Fibroblast of mammary gland (primary cell): ENCODE measurements around the gene NKPD1.
A peak's percentile ranks its signal among the peaks of the same experiment; 100 is the strongest.

ENCODE experiments used
- DNase-seq: peaks from one replicate; pipeline ENCODE4 v3.0.0-alpha.2; 2010; ENCODE audit warnings: low read depth
- H3K4me3 ChIP-seq: 2 replicates; pipeline ENCODE4 v1.5.1; 2011; ENCODE audit warnings: low read depth, mild to moderate bottlenecking, low read length, moderate library complexity; ENCODE audit not compliant: control insufficient read depth
- CTCF ChIP-seq: conservative IDR thresholded peaks from 2 replicates; pipeline ENCODE4 v1.5.1; 2011; ENCODE audit warnings: low read depth, low read length, inconsistent platforms; ENCODE audit not compliant: control insufficient read depth, insufficient read depth

The NKPD1 gene

GRCh38 chr19:45153339-45154063 is 7.3 kb downstream of the NKPD1 start:
- peak overlapping the region; percentile 3 for H3K4me3 ChIP-seq
- DNase-seq: peak; percentile 56
- TF ChIP-seq CTCF: no peak

- no peak overlapping the region for H3K4me3 ChIP-seq
- DNase-seq: peak; percentile 59
- TF ChIP-seq CTCF: no peak
These were observed 8.1 kb downstream of the NKPD1 start for GRCh38 chr19:45152504-45153338.

- no peak for TF ChIP-seq CTCF
- H3K4me3 ChIP-seq: no peak overlapping the region
- DNase-seq: no peak
These were observed 8.8 kb downstream of the NKPD1 start for GRCh38 chr19:45151821-45152503.

- no peak for TF ChIP-seq CTCF
- no peak for DNase-seq
- H3K4me3 ChIP-seq: no peak overlapping the region
These were observed 9.5 kb downstream of the NKPD1 start for GRCh38 chr19:45151320-45151719.

- H3K4me3 ChIP-seq: no peak overlapping the region
- no peak for DNase-seq
- no peak for TF ChIP-seq CTCF
These were observed 10.0 kb downstream of the NKPD1 start for GRCh38 chr19:45150751-45151281.

GRCh38 chr19:45150180-45150579 is 10.6 kb downstream of the NKPD1 start:
- TF ChIP-seq CTCF: no peak
- no peak overlapping the region for H3K4me3 ChIP-seq
- DNase-seq: no peak
